ENCODE measurements around the gene ATP9B. TPM values are rescaled to one million over a fixed set of nuclear protein-coding genes. Genes with fewer than 3 reads are reported as not detected.
"Not testable (repeated sequence)": the region's sequence is repeated elsewhere in the genome, so short reads cannot be mapped to it uniquely, and the experiment has no call there.

ATP9B gene
- total RNA-seq, 3 donors from 2014 or later (not counting 1 experiment from before 2014, with no cell fraction given): 66.0 to 78.9 (median 68.0) TPM

DNA sequence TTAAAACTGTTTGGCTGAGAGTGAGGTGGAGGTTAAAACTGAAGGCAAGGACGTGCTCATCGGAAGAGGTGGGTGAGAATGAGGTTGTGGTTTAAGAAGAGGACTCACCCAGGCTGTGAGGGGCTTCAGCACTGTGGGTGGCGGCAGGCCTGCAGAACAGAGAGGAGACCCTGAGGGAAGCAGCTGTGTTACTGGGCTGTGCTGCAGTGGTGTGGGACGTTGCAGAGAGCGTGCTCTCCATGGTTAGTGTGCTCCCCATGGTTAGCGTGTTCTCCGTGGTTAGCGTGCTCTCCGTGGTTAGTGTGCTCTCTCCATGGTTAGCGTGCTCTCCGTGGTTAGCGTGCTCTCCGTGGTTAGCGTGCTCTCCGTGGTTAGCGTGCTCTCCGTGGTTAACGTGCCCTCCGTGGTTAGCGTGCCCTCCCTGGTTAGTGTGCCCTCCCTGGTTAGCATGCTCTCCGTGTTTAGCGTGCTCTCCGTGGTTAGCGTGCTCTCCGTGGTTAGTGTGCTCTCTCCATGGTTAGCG, 258.1 kb downstream of the ATP9B start:
- 47% methylated on average over 26 of the region's 26 CpGs for WGBS (ENCODE audit: insufficient coverage)
- Mint-ChIP-seq H3K4me3 (peak overlapping the region; percentile 82), H3K4me1 (peaks cover 12 to 22% of the 10 kb centered on the region in 2 donors), H3K9me3 (peaks cover 3 to 6% of the 10 kb centered on the region in 2 donors), H3K36me3 (no peaks in the 10 kb centered on the region), H3K27me3 (ENCODE audit: low read depth in 2 of 2) (no peaks in the 10 kb centered on the region), H3K27ac (peak overlapping the region; percentile 88 to 89)
- intact Hi-C loops (cut with micrococcal nuclease): loop anchor here (5.0 kb wide), 2 partner anchors 125 to 260 kb away; partner anchors contain the start of gene ATP9B
- Histone ChIP-seq H3K36me3 (ENCODE audit: control insufficient read depth, insufficient read depth, low read length) (peaks cover 13% of the 10 kb centered on the region), H3K9me3 (ENCODE audit: control insufficient read depth, insufficient read depth, low read length) (peaks cover 8% of the 10 kb centered on the region), H3K27ac (ENCODE audit: low read length) (peak overlapping the region; percentile 53), H3K4me3 (ENCODE audit: low read length) (no peak overlapping the region), H3K4me1 (ENCODE audit: control insufficient read depth, insufficient read depth, low read length) (peaks cover 26% of the 10 kb centered on the region), H3K27me3 (ENCODE audit: control insufficient read depth, insufficient read depth, low read length) (no peaks in the 10 kb centered on the region)
- DNase-seq: peak; percentile 34 to 47
- ATAC-seq: peak; percentile 53 to 68 (median 62)
- TF ChIP-seq, protein P1, sequence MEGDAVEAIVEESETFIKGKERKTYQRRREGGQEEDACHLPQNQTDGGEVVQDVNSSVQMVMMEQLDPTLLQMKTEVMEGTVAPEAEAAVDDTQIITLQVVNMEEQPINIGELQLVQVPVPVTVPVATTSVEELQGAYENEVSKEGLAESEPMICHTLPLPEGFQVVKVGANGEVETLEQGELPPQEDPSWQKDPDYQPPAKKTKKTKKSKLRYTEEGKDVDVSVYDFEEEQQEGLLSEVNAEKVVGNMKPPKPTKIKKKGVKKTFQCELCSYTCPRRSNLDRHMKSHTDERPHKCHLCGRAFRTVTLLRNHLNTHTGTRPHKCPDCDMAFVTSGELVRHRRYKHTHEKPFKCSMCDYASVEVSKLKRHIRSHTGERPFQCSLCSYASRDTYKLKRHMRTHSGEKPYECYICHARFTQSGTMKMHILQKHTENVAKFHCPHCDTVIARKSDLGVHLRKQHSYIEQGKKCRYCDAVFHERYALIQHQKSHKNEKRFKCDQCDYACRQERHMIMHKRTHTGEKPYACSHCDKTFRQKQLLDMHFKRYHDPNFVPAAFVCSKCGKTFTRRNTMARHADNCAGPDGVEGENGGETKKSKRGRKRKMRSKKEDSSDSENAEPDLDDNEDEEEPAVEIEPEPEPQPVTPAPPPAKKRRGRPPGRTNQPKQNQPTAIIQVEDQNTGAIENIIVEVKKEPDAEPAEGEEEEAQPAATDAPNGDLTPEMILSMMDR (IDR thresholded peaks at IDR 0.05): no peak

DNA sequence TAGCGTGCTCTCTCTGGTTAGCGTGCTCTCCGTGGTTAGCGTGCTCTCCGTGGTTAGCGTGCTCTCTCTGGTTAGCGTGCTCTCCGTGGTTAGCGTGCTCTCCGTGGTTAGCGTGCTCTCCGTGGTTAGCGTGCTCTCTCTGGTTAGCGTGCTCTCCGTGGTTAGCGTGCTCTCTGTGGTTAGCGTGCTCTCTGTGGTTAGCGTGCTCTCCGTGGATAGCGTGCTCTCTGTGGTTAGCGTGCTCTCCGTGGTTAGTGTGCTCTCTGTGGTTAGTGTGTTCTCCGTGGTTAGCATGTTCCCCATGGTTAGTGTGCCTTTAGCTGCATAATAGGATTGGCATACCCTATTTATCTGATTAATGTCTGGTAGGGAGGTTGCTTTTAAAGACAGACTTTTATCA, 258.7 kb downstream of the ATP9B start:
- intact Hi-C loops (cut with micrococcal nuclease): loop anchor here (5.0 kb wide), 2 partner anchors 126 to 261 kb away; partner anchors contain the start of gene ATP9B
- WGBS (ENCODE audit: insufficient coverage): 77% methylated on average over 23 of the region's 23 CpGs
- not testable (repeated sequence) for H3K9me3 ChIP-seq (ENCODE audit: control insufficient read depth, insufficient read depth, low read length); H3K4me3 ChIP-seq (ENCODE audit: low read length); H3K27me3 ChIP-seq (ENCODE audit: control insufficient read depth, insufficient read depth, low read length); H3K9me3 Mint-ChIP-seq; ATAC-seq; H3K36me3 Mint-ChIP-seq; H3K27me3 Mint-ChIP-seq (ENCODE audit: low read depth in 2 of 2)
- DNase-seq: peak in 1 of 2 donors; percentile 48
- H3K27ac ChIP-seq (ENCODE audit: low read length): peak overlapping the region; percentile 53
- peaks cover 26% of the 10 kb centered on the region for H3K4me1 ChIP-seq (ENCODE audit: control insufficient read depth, insufficient read depth, low read length)
- H3K36me3 ChIP-seq (ENCODE audit: control insufficient read depth, insufficient read depth, low read length): peaks cover 15% of the 10 kb centered on the region
- peak overlapping the region; percentile 88 to 89 for H3K27ac Mint-ChIP-seq
- peak overlapping the region; percentile 64 for H3K4me3 Mint-ChIP-seq
- H3K4me1 Mint-ChIP-seq: peaks cover 12 to 22% of the 10 kb centered on the region in 2 donors

DNA sequence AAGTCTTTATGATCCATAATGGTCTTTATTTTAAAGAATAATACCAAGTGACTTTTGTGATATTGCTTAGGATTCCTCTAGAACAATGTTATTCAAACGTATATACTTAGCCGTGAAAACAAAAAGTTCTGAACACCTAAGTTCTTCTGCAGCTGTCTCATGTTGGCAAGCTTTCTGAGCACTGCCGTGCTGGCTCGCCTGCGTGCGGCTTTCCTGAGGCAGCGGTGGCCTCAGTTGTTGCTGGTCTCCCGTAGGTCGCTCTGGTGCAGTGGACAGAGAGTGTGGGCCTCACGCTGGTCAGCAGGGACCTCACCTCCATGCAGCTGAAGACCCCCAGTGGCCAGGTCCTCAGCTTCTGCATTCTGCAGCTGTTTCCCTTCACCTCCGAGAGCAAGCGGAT, 259.7 kb downstream of the ATP9B start:
- no peak overlapping the region for H3K4me3 ChIP-seq (ENCODE audit: low read length)
- ATAC-seq: no peak
- WGBS (ENCODE audit: insufficient coverage): 97% methylated on average over 12 of the region's 12 CpGs
- Mint-ChIP-seq H3K9me3 (peaks cover 3 to 6% of the 10 kb centered on the region in 2 donors), H3K36me3 (no peaks in the 10 kb centered on the region), H3K4me3 (no peak overlapping the region), H3K27ac (peak overlapping the region in 1 of 2 donors; percentile 88), H3K27me3 (ENCODE audit: low read depth in 2 of 2) (no peaks in the 10 kb centered on the region), H3K4me1 (peaks cover 12 to 22% of the 10 kb centered on the region in 2 donors)
- TF ChIP-seq, protein P1 (IDR thresholded peaks at IDR 0.05): no peak
- H3K27ac ChIP-seq (ENCODE audit: low read length): no peak overlapping the region
- H3K36me3 ChIP-seq (ENCODE audit: control insufficient read depth, insufficient read depth, low read length): peaks cover 15% of the 10 kb centered on the region
- peaks cover 8% of the 10 kb centered on the region for H3K9me3 ChIP-seq (ENCODE audit: control insufficient read depth, insufficient read depth, low read length)
- no peak for DNase-seq
- no peaks in the 10 kb centered on the region for H3K27me3 ChIP-seq (ENCODE audit: control insufficient read depth, insufficient read depth, low read length)
- intact Hi-C loops (cut with micrococcal nuclease): loop anchor here (5.0 kb wide), 2 partner anchors 127 to 262 kb away; partner anchors contain the start of gene ATP9B
- peaks cover 26% of the 10 kb centered on the region for H3K4me1 ChIP-seq (ENCODE audit: control insufficient read depth, insufficient read depth, low read length)

DNA sequence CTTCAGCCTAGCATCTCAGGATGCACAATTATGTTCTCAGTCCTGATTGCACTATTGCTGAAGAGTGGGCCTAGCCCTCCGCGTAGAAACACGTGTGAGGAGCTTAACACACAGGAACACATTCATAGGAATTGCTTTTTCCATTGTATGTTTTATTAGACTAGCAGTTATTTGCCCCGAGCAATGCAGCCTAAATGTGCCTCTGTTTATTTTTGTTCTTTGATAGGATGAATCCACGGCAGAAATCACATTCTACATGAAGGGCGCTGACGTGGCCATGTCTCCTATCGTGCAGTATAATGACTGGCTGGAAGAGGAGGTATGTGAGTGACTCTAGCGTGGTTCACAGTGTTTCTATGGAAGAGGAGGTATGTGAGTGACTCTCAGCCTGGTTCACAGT, 260.6 kb downstream of the ATP9B start:
- peaks cover 3 to 6% of the 10 kb centered on the region in 2 donors for H3K9me3 Mint-ChIP-seq
- H3K9me3 ChIP-seq (ENCODE audit: control insufficient read depth, insufficient read depth, low read length): peaks cover 8% of the 10 kb centered on the region
- peaks cover 15% of the 10 kb centered on the region for H3K36me3 ChIP-seq (ENCODE audit: control insufficient read depth, insufficient read depth, low read length)
- intact Hi-C loops (cut with micrococcal nuclease): loop anchor here (5.0 kb wide), 2 partner anchors 127 to 262 kb away; partner anchors contain the start of gene ATP9B
- H3K27me3 Mint-ChIP-seq (ENCODE audit: low read depth in 2 of 2): no peaks in the 10 kb centered on the region
- no peak overlapping the region for H3K4me3 ChIP-seq (ENCODE audit: low read length)
- H3K4me1 Mint-ChIP-seq: peaks cover 12 to 25% of the 10 kb centered on the region in 2 donors
- WGBS (ENCODE audit: insufficient coverage): 98% methylated on average over 9 of the region's 9 CpGs
- no peak overlapping the region for H3K27ac Mint-ChIP-seq
- DNase-seq: no peak
- peaks cover 28% of the 10 kb centered on the region for H3K4me1 ChIP-seq (ENCODE audit: control insufficient read depth, insufficient read depth, low read length)
- TF ChIP-seq, protein P1 (IDR thresholded peaks at IDR 0.05): no peak
- ATAC-seq: no peak
- H3K4me3 Mint-ChIP-seq: no peak overlapping the region
- no peaks in the 10 kb centered on the region for H3K27me3 ChIP-seq (ENCODE audit: control insufficient read depth, insufficient read depth, low read length)
- H3K36me3 Mint-ChIP-seq: no peaks in the 10 kb centered on the region
- no peak overlapping the region for H3K27ac ChIP-seq (ENCODE audit: low read length)

Measured in natural killer cell (primary cell).